ENCODE data around the gene IQUB.
"Not testable (repeated sequence)": the region's sequence is repeated elsewhere in the genome, so short reads cannot be mapped to it uniquely, and the experiment has no call there.

The IQUB gene

GRCh38 chr7:123534383-123535260 lies at the start of gene IQUB:
Gene IQUB, minus strand, starts transcription at chr7:123534595. Its CDS starts 22,255 bp downstream, at chr7:123512340.
- DNase-seq = peak; percentile 98

- no peak for DNase-seq
Observed at GRCh38 chr7:123583821-123584220, 49.4 kb upstream of the IQUB start.

GRCh38 chr7:123581162-123581459 lies 46.7 kb upstream of the IQUB start:
- no peak for DNase-seq

GRCh38 chr7:123580406-123581161 lies 46.2 kb upstream of the IQUB start:
- DNase-seq = no peak

DNA sequence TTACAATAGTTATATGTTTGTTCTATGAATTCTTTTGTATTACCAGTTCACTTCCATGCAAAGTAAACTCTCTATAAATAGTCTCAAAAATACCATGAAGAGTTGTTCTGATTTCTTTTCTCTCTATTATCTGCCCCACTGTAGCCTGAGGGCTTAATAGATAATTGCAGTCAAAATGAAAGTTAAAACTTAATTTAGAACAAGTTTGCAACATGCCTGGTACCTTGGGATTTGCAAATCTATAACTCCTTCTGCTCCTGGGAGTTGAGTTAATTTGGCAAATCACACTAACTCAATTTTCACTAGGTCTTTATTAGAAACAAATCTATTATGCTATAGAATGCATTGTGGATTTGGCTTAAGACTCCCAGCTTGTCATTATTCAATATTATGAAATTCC lies 45.0 kb upstream of the IQUB start:
- no peak for DNase-seq

DNA sequence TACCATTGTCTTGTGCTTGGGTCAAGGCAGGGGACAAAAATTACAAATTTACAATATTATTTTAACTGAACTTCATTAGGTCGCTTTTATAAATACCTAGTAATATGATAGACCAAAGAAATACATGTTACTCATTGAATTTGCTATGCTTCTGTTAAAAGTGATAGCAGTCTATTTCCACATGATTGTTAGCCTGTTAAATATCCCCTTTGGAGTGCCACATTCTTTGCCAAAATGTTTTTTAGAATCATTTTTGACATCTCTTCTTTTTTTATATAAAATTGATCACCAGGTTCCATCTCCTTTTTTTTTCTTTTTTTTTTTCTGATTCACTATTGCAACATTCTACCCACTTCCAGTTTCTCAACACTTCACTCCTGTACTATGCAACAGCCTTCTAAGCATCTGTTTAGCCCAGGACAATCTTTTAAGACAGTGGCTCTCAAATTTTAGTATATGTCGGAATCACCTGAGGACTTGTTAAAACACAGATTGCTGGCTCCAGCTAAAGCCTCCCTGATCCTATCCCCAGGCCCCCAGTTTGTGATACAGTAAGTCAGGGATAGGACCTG lies 39.6 kb upstream of the IQUB start:
- DNase-seq = no peak

DNA sequence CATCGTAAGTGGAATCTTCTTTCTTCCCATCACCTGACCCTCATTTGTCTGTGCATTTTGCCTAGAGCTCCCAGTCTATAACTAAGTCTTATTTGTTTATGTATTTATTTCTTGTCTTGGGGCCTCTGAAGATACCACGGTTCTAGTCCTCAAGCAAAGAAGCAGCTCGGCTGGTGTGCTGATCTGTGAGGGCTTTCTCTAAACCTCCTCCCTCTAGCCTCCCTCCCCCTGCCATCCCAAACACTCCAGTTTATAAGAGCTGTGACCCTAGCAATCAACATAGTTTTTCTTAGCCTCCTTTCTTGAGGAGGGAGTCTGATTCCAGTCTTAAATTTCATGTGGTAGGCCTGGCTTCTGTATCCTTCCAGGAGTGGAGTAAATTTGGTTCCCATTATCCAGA lies 38.9 kb upstream of the IQUB start:
- no peak for DNase-seq

GRCh38 chr7:123571684-123572083 lies 37.3 kb upstream of the IQUB start:
- DNase-seq = no peak

GRCh38 chr7:123571187-123571586 lies 36.8 kb upstream of the IQUB start:
- DNase-seq = no peak

- no peak for DNase-seq
Observed at GRCh38 chr7:123570390-123571182, 36.2 kb upstream of the IQUB start.

DNA sequence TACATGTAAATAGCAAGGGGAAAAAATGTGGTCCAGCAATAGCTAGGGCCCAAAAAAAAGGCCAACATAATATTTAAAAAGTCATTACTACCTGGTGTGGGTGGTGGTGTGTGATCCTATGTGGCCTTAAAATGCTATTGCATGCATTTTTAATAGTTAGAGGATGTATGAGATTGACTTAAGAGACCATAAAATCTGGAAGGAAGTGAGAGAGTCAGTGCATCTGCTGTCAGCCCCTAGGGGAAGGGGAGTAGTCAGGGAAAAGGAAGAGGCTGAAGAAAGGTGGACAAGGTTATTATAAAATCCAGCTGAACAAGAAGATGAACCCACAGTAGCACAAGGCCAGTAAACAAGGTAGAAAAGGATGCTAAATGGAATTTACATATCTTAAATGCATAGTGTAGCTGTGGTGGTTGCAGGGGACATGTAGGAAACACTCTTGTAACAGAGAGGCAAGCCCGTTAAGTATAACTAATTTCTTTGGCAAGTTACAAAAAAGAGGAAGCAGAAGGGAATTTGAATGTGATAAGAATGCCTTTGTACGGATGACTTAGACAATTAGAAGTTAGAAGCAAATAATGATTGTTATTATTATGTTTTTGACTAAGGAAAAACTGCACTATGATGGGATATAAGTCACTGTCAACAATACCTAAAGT lies 35.1 kb upstream of the IQUB start:
- no peak for DNase-seq

DNA sequence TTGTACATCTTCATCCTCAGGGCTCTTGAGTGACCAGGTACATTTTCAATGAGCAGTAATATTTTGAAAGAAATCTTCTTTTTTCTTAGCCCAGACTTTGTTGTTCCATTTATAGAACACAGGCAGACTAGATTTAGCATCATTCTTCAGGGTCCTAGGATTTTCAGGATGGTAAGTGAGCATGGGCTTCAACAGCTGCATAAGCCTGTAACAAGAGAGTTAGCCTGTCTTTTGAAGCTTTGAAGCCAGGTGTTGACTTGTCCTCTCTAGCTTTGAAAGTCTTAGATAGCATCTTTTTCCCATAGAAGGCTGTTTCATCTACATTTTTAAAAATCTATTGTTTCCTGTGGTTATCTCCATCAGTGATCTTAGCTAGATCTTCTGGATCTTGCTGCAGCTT lies 27.7 kb upstream of the IQUB start:
- DNase-seq = no peak

GRCh38 chr7:123558289-123558874 lies 24.0 kb upstream of the IQUB start:
- DNase-seq = no peak

GRCh38 chr7:123557398-123558288 lies 23.2 kb upstream of the IQUB start, which contains the start of gene NDUFA5:
Gene NDUFA5, minus strand, starts transcription at chr7:123557818. Its CDS starts 23 bp downstream, at chr7:123557795.
- peak; percentile 96 for DNase-seq

DNA sequence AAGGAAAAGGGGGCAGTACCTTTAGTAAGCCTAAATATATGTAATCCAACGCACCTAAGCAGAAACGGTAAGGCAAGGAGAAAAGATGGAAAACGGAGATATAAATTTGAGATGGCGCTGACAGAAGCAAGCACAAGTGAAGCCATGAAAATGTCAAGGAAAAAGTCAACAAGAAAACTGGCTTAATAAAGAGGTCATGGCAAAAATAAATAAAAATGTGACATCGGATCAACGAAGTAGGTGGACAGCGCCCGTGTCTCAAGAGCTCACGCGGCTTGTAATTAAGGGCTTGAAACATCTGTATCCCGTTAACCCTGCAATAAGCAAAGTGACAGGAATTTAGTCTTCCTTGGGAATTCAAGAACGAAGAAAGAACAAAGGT lies 22.6 kb upstream of the IQUB start:
- DNase-seq = no peak

DNA sequence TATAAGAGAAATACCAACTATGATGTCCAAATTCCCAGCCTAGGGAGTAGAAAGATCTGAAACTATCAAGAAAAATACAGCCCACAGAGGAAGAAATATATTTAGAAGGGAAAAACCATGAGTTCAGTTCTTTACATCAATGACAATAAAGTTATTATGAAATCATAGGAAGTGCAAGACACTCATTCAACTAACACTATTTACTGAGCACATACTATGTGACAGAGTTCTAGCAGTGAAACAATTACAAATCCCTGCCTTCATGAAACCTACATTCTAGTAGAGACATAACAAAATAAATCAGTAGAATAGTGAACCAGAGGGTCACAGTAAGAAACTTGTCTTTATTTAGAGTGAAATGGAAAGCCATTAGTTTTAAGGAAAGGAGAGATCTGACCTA lies 21.1 kb upstream of the IQUB start:
- no peak for DNase-seq

- no peak for DNase-seq
Observed at GRCh38 chr7:123553159-123553558, 18.8 kb upstream of the IQUB start.

GRCh38 chr7:123552641-123553040 lies 18.2 kb upstream of the IQUB start:
- no peak for DNase-seq

- not testable (repeated sequence) for DNase-seq
Observed at GRCh38 chr7:123552134-123552533, 17.7 kb upstream of the IQUB start.

- DNase-seq = no peak
Observed at GRCh38 chr7:123548406-123548805, 14.0 kb upstream of the IQUB start.

GRCh38 chr7:123539871-123540270 lies 5.5 kb upstream of the IQUB start:
- DNase-seq = no peak
